H1 (cell line): ENCODE data around the gene ABCA13. TPM values are rescaled to one million over a fixed set of nuclear protein-coding genes. Genes with fewer than 3 reads are reported as not detected.
A peak's percentile ranks its signal among the peaks of the same experiment; 100 is the strongest.

Experiments used
- CTCF ChIA-PET: fragments of 300-600 bp; sonication (Branson Sonifier 250); formaldehyde crosslinking; loops from one replicate; lab custom pipeline; 2021; ENCODE audit not compliant: partially characterized antibody; lab: Charles Lee
- POLR2A ChIA-PET: fragments of 300-600 bp; sonication (Branson Sonifier 250); formaldehyde crosslinking; loops from one replicate; lab custom pipeline; 2021; ENCODE audit warnings: inconsistent platforms; ENCODE audit not compliant: partially characterized antibody; lab: Charles Lee
- DNase-seq, 2 experiments: peaks; one replicate each; pipeline versions ENCODE4 v3.0.0 to v3.0.0-alpha.2; 2010 to 2022; ENCODE audit warnings: low spot score in 2 of 2, low read depth in 1 of 2, mixed read lengths in 1 of 2
- FAIRE-seq: peaks from 2 replicates; lab custom pipeline; 2011; peaks lifted over from hg19 to GRCh38; lab: Jason Lieb, UNC
- H2AFZ ChIP-seq: 2 replicates; pipeline ENCODE4 v1.8.1; 2012; ENCODE audit warnings: low read length, inconsistent platforms
- H2AK5ac ChIP-seq: 2 replicates; pipeline ENCODE4 v1.6.1; 2013; ENCODE audit warnings: low read depth, low read length
- H2BK120ac ChIP-seq: replicated peaks from 2 replicates; pipeline ENCODE3; 2013; ENCODE audit warnings: low read depth, low read length, inconsistent platforms
- H2BK12ac ChIP-seq: 2 replicates; pipeline ENCODE4 v1.6.1; 2013; ENCODE audit warnings: low read depth, low read length
- H2BK15ac ChIP-seq: 2 replicates; pipeline ENCODE4 v1.6.1; 2013; ENCODE audit warnings: low read length
- H2BK20ac ChIP-seq: 2 replicates; pipeline ENCODE4 v1.6.1; 2013; ENCODE audit warnings: low read length
- H2BK5ac ChIP-seq: 2 replicates; pipeline ENCODE4 v1.6.1; 2013; ENCODE audit warnings: low read depth, low read length
- H3K14ac ChIP-seq: 2 replicates; pipeline ENCODE4 v1.6.1; 2013; ENCODE audit warnings: inconsistent platforms; ENCODE audit not compliant: insufficient read length
- H3K18ac ChIP-seq: 2 replicates; pipeline ENCODE4 v1.6.1; 2013; ENCODE audit warnings: low read length; ENCODE audit errors: extremely low read depth
- H3K23ac ChIP-seq: 2 replicates; pipeline ENCODE4 v1.6.1; 2013; ENCODE audit warnings: inconsistent platforms; ENCODE audit not compliant: insufficient read length
- H3K23me2 ChIP-seq: 2 replicates; pipeline ENCODE4 v1.6.1; 2013; ENCODE audit warnings: low read depth, low read length
- H3K27ac ChIP-seq: 2 replicates; pipeline ENCODE4 v1.6.1; 2011; ENCODE audit warnings: low read depth, low read length, inconsistent platforms
- H3K27me3 ChIP-seq, 4 experiments: replicated peaks in 1 of 4; 1 replicate in 1 of 4; 2 replicates in 3 of 4; pipeline versions ENCODE4 v1.6.1 to v1.8.1; 2011 to 2013; ENCODE audit warnings: low read length in 3 of 4, mild to moderate bottlenecking in 3 of 4, inconsistent platforms in 2 of 4, mixed read lengths in 2 of 4, moderate library complexity in 1 of 4; ENCODE audit not compliant: control insufficient read depth in 3 of 4, insufficient read depth in 3 of 4; ENCODE audit errors: extremely low read depth in 1 of 4
- H3K36me3 ChIP-seq, 4 experiments: 2 replicates each; pipeline versions ENCODE4 v1.6.1 to v1.8.1; 2011 to 2013; ENCODE audit warnings: mild to moderate bottlenecking in 4 of 4, low read length in 3 of 4, moderate library complexity in 2 of 4, control low read depth in 1 of 4, inconsistent platforms in 1 of 4; ENCODE audit not compliant: insufficient read depth in 4 of 4, control insufficient read depth in 2 of 4
- H3K4ac ChIP-seq: replicated peaks from 2 replicates; pipeline ENCODE3; 2013; ENCODE audit warnings: low read length, low read depth, mixed read lengths, inconsistent platforms; ENCODE audit not compliant: insufficient read length
- H3K4me1 ChIP-seq, 4 experiments: replicated peaks in 1 of 4; 1 replicate in 1 of 4; 2 replicates in 3 of 4; pipeline versions ENCODE4 v1.6.1 to v1.8.1; 2011 to 2013; ENCODE audit warnings: low read length in 3 of 4, inconsistent platforms in 2 of 4, mixed read lengths in 1 of 4; ENCODE audit not compliant: insufficient read depth in 4 of 4, control insufficient read depth in 3 of 4
- H3K4me2 ChIP-seq, 2 experiments: 2 replicates each; pipeline versions ENCODE4 v1.6.1 to v1.8.1; 2011 to 2013; ENCODE audit warnings: low read depth in 2 of 2, low read length in 2 of 2, control low read depth in 1 of 2, inconsistent platforms in 1 of 2, mild to moderate bottlenecking in 1 of 2; ENCODE audit not compliant: insufficient read depth in 1 of 2
- H3K4me3 ChIP-seq, 4 experiments: fragments of 200-600, 300-600 bp in 1 of 4; sonication (generic), shearing (Covaris generic), sonication (Bioruptor Twin) in 1 of 4; 2 replicates each; pipeline versions ENCODE4 v1.5.1 to v1.8.1; 2011 to 2016; ENCODE audit warnings: low read length in 4 of 4, low read depth in 3 of 4, control low read depth in 2 of 4, inconsistent platforms in 2 of 4, mild to moderate bottlenecking in 2 of 4, mixed read lengths in 1 of 4, moderate library complexity in 1 of 4; ENCODE audit not compliant: insufficient read depth in 2 of 4; ENCODE audit errors: extremely low read depth in 1 of 4
- H3K56ac ChIP-seq: replicated peaks from 2 replicates; pipeline ENCODE3; 2013; ENCODE audit warnings: low read depth, mild to moderate bottlenecking, mixed read lengths, low read length, inconsistent platforms; ENCODE audit not compliant: insufficient read length
- H3K79me1 ChIP-seq: 2 replicates; pipeline ENCODE4 v1.6.1; 2013; ENCODE audit warnings: low read depth, low read length, control low read depth
- H3K79me2 ChIP-seq, 2 experiments: 2 replicates each; pipeline versions ENCODE4 v1.6.1 to v1.8.1; 2012 to 2013; ENCODE audit warnings: low read length in 2 of 2, mild to moderate bottlenecking in 2 of 2, inconsistent platforms in 1 of 2; ENCODE audit not compliant: insufficient read depth in 2 of 2, control insufficient read depth in 1 of 2
- H3K9ac ChIP-seq, 4 experiments: replicated peaks in 1 of 4; 1 replicate in 1 of 4; 2 replicates in 3 of 4; pipeline versions ENCODE4 v1.6.1 to v1.8.1; 2011 to 2013; ENCODE audit warnings: low read depth in 3 of 4, low read length in 3 of 4, control low read depth in 2 of 4, mild to moderate bottlenecking in 2 of 4, moderate library complexity in 2 of 4, inconsistent platforms in 1 of 4; ENCODE audit errors: extremely low read depth in 1 of 4
- H3K9me3 ChIP-seq, 2 experiments: 2 replicates each; pipeline versions ENCODE4 v1.6.1 to v1.8.1; 2012 to 2013; ENCODE audit warnings: mild to moderate bottlenecking in 2 of 2, moderate library complexity in 2 of 2, control low read depth in 1 of 2, inconsistent platforms in 1 of 2, low read depth in 1 of 2, low read length in 1 of 2, mixed read lengths in 1 of 2; ENCODE audit not compliant: insufficient read depth in 2 of 2
- H4K20me1 ChIP-seq, 2 experiments: replicated peaks in 1 of 2; 2 replicates each; pipeline versions ENCODE3 to v1.8.1; 2011 to 2013; ENCODE audit warnings: inconsistent platforms in 2 of 2, low read length in 2 of 2, mild to moderate bottlenecking in 1 of 2; ENCODE audit not compliant: insufficient read depth in 2 of 2, control insufficient read depth in 1 of 2
- H4K5ac ChIP-seq: 2 replicates; pipeline ENCODE4 v1.6.1; 2013; ENCODE audit warnings: low read length, low read depth, mixed read lengths, inconsistent platforms; ENCODE audit not compliant: insufficient read length
- H4K8ac ChIP-seq: 2 replicates; pipeline ENCODE4 v1.8.0; 2013; ENCODE audit warnings: mild to moderate bottlenecking, moderate library complexity, low read length, inconsistent platforms; ENCODE audit not compliant: insufficient read depth; ENCODE audit errors: extremely low read depth
- H4K91ac ChIP-seq: replicated peaks from 2 replicates; pipeline ENCODE3; 2013; ENCODE audit warnings: low read length, mixed read lengths, inconsistent platforms; ENCODE audit not compliant: insufficient read length
- E2F6 ChIP-seq: IDR thresholded peaks from 2 replicates; pipeline ENCODE4 v1.6.1; 2012; ENCODE audit warnings: inconsistent platforms
- JUND ChIP-seq: IDR thresholded peaks from 2 replicates; pipeline ENCODE4 v1.6.1; 2011; ENCODE audit warnings: mild to moderate bottlenecking, improper control_type of control experiment, low read length
- NRF1 ChIP-seq: IDR thresholded peaks from 2 replicates; pipeline ENCODE4 v1.6.1; 2011; ENCODE audit warnings: mild to moderate bottlenecking, low read depth, low read length, improper control_type of control experiment
- RFX5 ChIP-seq: IDR thresholded peaks from 2 replicates; pipeline ENCODE4 v1.6.1; 2011; ENCODE audit warnings: low read depth, low read length, improper control_type of control experiment, borderline replicate concordance
- WGBS, 2 experiments: shearing (Covaris generic) in 1 of 2; methylation state at CpG; one replicate each; pipeline versions ENCODE4 v1.1.6 to v1.1.7; 2013 to 2015; ENCODE audit warnings: low lambda C conversion rate in 2 of 2, mixed read lengths in 2 of 2, inconsistent platforms in 1 of 2, low coverage in 1 of 2, missing lambda C conversion rate in 1 of 2; ENCODE audit not compliant: insufficient replicate concordance in 2 of 2, insufficient coverage in 1 of 2, insufficient read length in 1 of 2; ENCODE audit errors: extremely low coverage in 1 of 2, missing lambda C conversion rate in 1 of 2; 5-methylcytosine and 5-hydroxymethylcytosine counted together
- polyA plus RNA-seq, 7 experiments: library from polyadenylated mRNA; depleted of rRNA in 3 of 7; stranded (reverse) in 5 of 7; unstranded in 2 of 7; fragments of >200 nt in 5 of 7; fragments of 200-250 nt in 2 of 7; gene quantifications; 1 replicate in 5 of 7; 2 replicates in 1 of 7; 4 replicates in 1 of 7; pipeline versions ENCODE4 v1.2.1 to v1.2.3, GENCODE V29; 2011 to 2013; ENCODE audit warnings: missing spikeins in 2 of 7, mixed read lengths in 2 of 7
- total RNA-seq: library from RNA; stranded (reverse); fragmentation: NEBNext Ultra II Directional; extraction: Animal tissue kit (Norgen Biotek cat#: 25700); gene quantifications from 2 replicates; pipeline ENCODE4 v1.2.1, GENCODE V29; 2021

Gene ABCA13
- total and polyA plus RNA-seq, 2 of the 8 experiments (the other 6 are each of a cell fraction or from before 2014, with no cell fraction given) = 0.07 to 0.09 TPM

GRCh38 chr7:48471196-48471595, 299.9 kb downstream of the ABCA13 start:
- no peak for DNase-seq
- H3K4me2 ChIP-seq = no peak overlapping the region
- no peaks in the 10 kb centered on the region for H3K9me3 ChIP-seq
- no peaks in the 10 kb centered on the region for H3K79me1 ChIP-seq
- H4K20me1 ChIP-seq = no peaks in the 10 kb centered on the region
- no peak overlapping the region for H2AFZ ChIP-seq
- H3K4me3 ChIP-seq = no peak overlapping the region
- ChIA-PET POLR2A (no interaction called here), CTCF (no interaction called here)
- H3K23me2 ChIP-seq = no peaks in the 10 kb centered on the region
- no peak overlapping the region for H3K18ac ChIP-seq
- H2BK15ac ChIP-seq = no peak overlapping the region
- no peak overlapping the region for H2BK120ac ChIP-seq
- H3K4ac ChIP-seq = no peak overlapping the region
- no peak overlapping the region for H4K5ac ChIP-seq
- H2AK5ac ChIP-seq = no peak overlapping the region
- FAIRE-seq = peak; percentile 39
- H4K8ac ChIP-seq = no peak overlapping the region
- H3K14ac ChIP-seq = no peak overlapping the region
- H3K79me2 ChIP-seq = no peaks in the 10 kb centered on the region
- no peaks in the 10 kb centered on the region for H3K36me3 ChIP-seq
- H3K56ac ChIP-seq = no peak overlapping the region
- H3K4me1 ChIP-seq = peaks cover 0 to 2% (median 0%) of the 10 kb centered on the region in 4 experiments; a peak in 1 of 7 replicates
- 77% methylated on average over 5 of the region's 5 CpGs; no CpG with 5 or more reads in 1 of the 2 experiments for WGBS, 2 experiments
- H4K91ac ChIP-seq = no peak overlapping the region
- H3K27me3 ChIP-seq = no peaks in the 10 kb centered on the region
- H2BK20ac ChIP-seq = no peak overlapping the region
- H3K23ac ChIP-seq = no peak overlapping the region
- H2BK5ac ChIP-seq = no peak overlapping the region
- no peak overlapping the region for H3K27ac ChIP-seq
- no peak overlapping the region for H2BK12ac ChIP-seq
- H3K9ac ChIP-seq = no peak overlapping the region
- no peak for TF ChIP-seq NRF1
- no peak for TF ChIP-seq E2F6
- TF ChIP-seq RFX5 = no peak
- TF ChIP-seq JUND = no peak
